H9 (cell line): ENCODE data around the gene PES1. TPM values are rescaled to one million over a fixed set of nuclear protein-coding genes. Genes with fewer than 3 reads are reported as not detected.

ENCODE experiments used
- DNase-seq: peaks from one replicate; pipeline ENCODE4 v3.0.0-alpha.2; 2017
- H2AFZ ChIP-seq: one replicate; pipeline ENCODE4 v1.6.1; 2013; ENCODE audit warnings: mild to moderate bottlenecking, low read length, control low read depth, moderate library complexity
- H2AK5ac ChIP-seq: 2 replicates; pipeline ENCODE4 v1.6.1; 2013; ENCODE audit warnings: low read length, control low read depth, mixed read lengths; ENCODE audit not compliant: insufficient read length
- H2BK120ac ChIP-seq: one replicate; pipeline ENCODE4 v1.6.1; 2013; ENCODE audit warnings: low read depth, mild to moderate bottlenecking, low read length, control low read depth, inconsistent platforms; ENCODE audit not compliant: poor library complexity, severe bottlenecking
- H2BK12ac ChIP-seq: 2 replicates; pipeline ENCODE4 v1.6.1; 2013; ENCODE audit warnings: low read length, control low read depth, mixed read lengths, low read depth; ENCODE audit not compliant: insufficient read length
- H2BK15ac ChIP-seq: 2 replicates; pipeline ENCODE4 v1.6.1; 2013; ENCODE audit warnings: low read depth, low read length, control low read depth
- H2BK20ac ChIP-seq: one replicate; pipeline ENCODE4 v1.6.1; 2013; ENCODE audit warnings: low read depth, mild to moderate bottlenecking, low read length, control low read depth, inconsistent platforms; ENCODE audit not compliant: poor library complexity, severe bottlenecking
- H2BK5ac ChIP-seq: 2 replicates; pipeline ENCODE4 v1.6.1; 2013; ENCODE audit warnings: low read length, control low read depth, mixed read lengths; ENCODE audit not compliant: insufficient read length
- H3K14ac ChIP-seq: 2 replicates; pipeline ENCODE4 v1.6.1; 2013; ENCODE audit warnings: low read length, control low read depth; ENCODE audit not compliant: insufficient read depth
- H3K18ac ChIP-seq: 2 replicates; pipeline ENCODE4 v1.6.1; 2013; ENCODE audit warnings: low read depth, mild to moderate bottlenecking, mixed read lengths, low read length, control low read depth; ENCODE audit not compliant: insufficient read length
- H3K23ac ChIP-seq: 2 replicates; pipeline ENCODE4 v1.6.1; 2013; ENCODE audit warnings: low read length, control low read depth, mixed read lengths, low read depth; ENCODE audit not compliant: insufficient read length
- H3K23me2 ChIP-seq: 2 replicates; pipeline ENCODE4 v1.6.1; 2013; ENCODE audit warnings: low read depth, mild to moderate bottlenecking, mixed read lengths, low read length, control low read depth; ENCODE audit not compliant: insufficient read length, poor library complexity, severe bottlenecking
- H3K27ac ChIP-seq: 2 replicates; pipeline ENCODE4 v1.5.1; 2013; ENCODE audit warnings: low read length, control low read depth, mixed read lengths, low read depth; ENCODE audit not compliant: insufficient read length
- H3K27me3 ChIP-seq: 2 replicates; pipeline ENCODE4 v1.6.1; 2013; ENCODE audit warnings: low read length, control low read depth, inconsistent platforms; ENCODE audit not compliant: insufficient read depth
- H3K4ac ChIP-seq: 2 replicates; pipeline ENCODE4 v1.6.1; 2013; ENCODE audit warnings: low read depth, mild to moderate bottlenecking, control low read depth, inconsistent platforms, low read length, moderate library complexity
- H3K4me1 ChIP-seq: 2 replicates; pipeline ENCODE4 v1.6.1; 2013; ENCODE audit warnings: low read length, control low read depth, inconsistent platforms; ENCODE audit not compliant: insufficient read depth
- H3K4me2 ChIP-seq: 2 replicates; pipeline ENCODE4 v1.6.1; 2013; ENCODE audit warnings: low read length, control low read depth, mixed read lengths; ENCODE audit not compliant: insufficient read length, insufficient read depth
- H3K56ac ChIP-seq: 2 replicates; pipeline ENCODE4 v1.6.1; 2013; ENCODE audit warnings: low read depth, mild to moderate bottlenecking, mixed read lengths, low read length, control low read depth; ENCODE audit not compliant: insufficient read length
- H3K79me1 ChIP-seq: 2 replicates; pipeline ENCODE4 v1.6.1; 2013; ENCODE audit warnings: low read depth, mild to moderate bottlenecking, moderate library complexity, low read length, control low read depth, inconsistent platforms; ENCODE audit not compliant: insufficient read depth, poor library complexity, severe bottlenecking
- H3K79me2 ChIP-seq: 2 replicates; pipeline ENCODE4 v1.6.1; 2013; ENCODE audit warnings: low read length, control low read depth, inconsistent platforms; ENCODE audit not compliant: insufficient read depth
- H3K9ac ChIP-seq: 2 replicates; pipeline ENCODE4 v1.6.1; 2013; ENCODE audit warnings: low read length, control low read depth, mixed read lengths; ENCODE audit not compliant: insufficient read length; ENCODE audit errors: extremely low read depth
- H3K9me3 ChIP-seq: one replicate; pipeline ENCODE4 v1.6.1; 2013; ENCODE audit warnings: low read depth, low read length, inconsistent platforms; ENCODE audit not compliant: control insufficient read depth
- H3T11ph ChIP-seq: one replicate; pipeline ENCODE4 v1.6.1; 2013; ENCODE audit warnings: mild to moderate bottlenecking, low read length, control low read depth, inconsistent platforms
- H4K20me1 ChIP-seq: one replicate; pipeline ENCODE4 v1.6.1; 2013; ENCODE audit not compliant: control insufficient read depth, insufficient read length, insufficient read depth
- H4K5ac ChIP-seq: 2 replicates; pipeline ENCODE4 v1.6.1; 2013; ENCODE audit warnings: low read depth, mild to moderate bottlenecking, mixed read lengths, low read length, control low read depth; ENCODE audit not compliant: insufficient read length
- H4K8ac ChIP-seq: replicated peaks from 2 replicates; pipeline ENCODE4 v1.6.1; 2013; ENCODE audit warnings: low read length, control low read depth, mixed read lengths, low read depth; ENCODE audit not compliant: insufficient read length
- H4K91ac ChIP-seq: 2 replicates; pipeline ENCODE4 v1.6.1; 2013; ENCODE audit warnings: low read depth, mild to moderate bottlenecking, moderate library complexity, mixed read lengths, low read length, control low read depth; ENCODE audit not compliant: insufficient read length
- H3K27ac Mint-ChIP-seq, 3 experiments: 2 replicates in 2 of 3; 3 replicates in 1 of 3; pipeline ENCODE4 v1.8.0; 2020 to 2021; ENCODE audit warnings: mixed read lengths in 3 of 3, mild to moderate bottlenecking in 1 of 3, moderate library complexity in 1 of 3
- H3K27me3 Mint-ChIP-seq: 2 replicates; pipeline ENCODE4 v1.8.0; 2021; ENCODE audit warnings: low read depth, mild to moderate bottlenecking, moderate library complexity, mixed read lengths
- H3K36me3 Mint-ChIP-seq, 3 experiments: 2 replicates in 2 of 3; 3 replicates in 1 of 3; pipeline ENCODE4 v1.8.0; 2020 to 2021; ENCODE audit warnings: low read depth in 3 of 3, mixed read lengths in 3 of 3; ENCODE audit not compliant: insufficient read depth in 1 of 3
- H3K4me1 Mint-ChIP-seq, 2 experiments: 2 replicates each; pipeline ENCODE4 v1.8.0; 2020; ENCODE audit warnings: mixed read lengths in 2 of 2
- H3K4me3 Mint-ChIP-seq, 2 experiments: 2 replicates in 1 of 2; 3 replicates in 1 of 2; pipeline ENCODE4 v1.8.0; 2020 to 2021; ENCODE audit warnings: mild to moderate bottlenecking in 2 of 2, mixed read lengths in 2 of 2, moderate library complexity in 1 of 2
- H3K9me3 Mint-ChIP-seq, 2 experiments: 2 replicates in 1 of 2; 3 replicates in 1 of 2; pipeline ENCODE4 v1.8.0; 2020; ENCODE audit warnings: mild to moderate bottlenecking in 2 of 2, mixed read lengths in 2 of 2, moderate library complexity in 1 of 2
- WGBS: extraction: QIAGEN DNeasy Blood & Tissue Kit; methylation state at CpG from one replicate; pipeline ENCODE4 v1.1.7; 2013; ENCODE audit warnings: missing lambda C conversion rate, low lambda C conversion rate, mixed read lengths; ENCODE audit not compliant: insufficient read length; ENCODE audit errors: extremely low coverage; 5-methylcytosine and 5-hydroxymethylcytosine counted together
- total RNA-seq: library from RNA; stranded (reverse); gene quantifications from 2 replicates; pipeline ENCODE4 v1.2.1, GENCODE V29; 2021
- TF ChIP-seq, protein P1 (sequence below): fragments of 200-600 bp; sonication (generic); conservative IDR thresholded peaks from 3 replicates; pipeline ENCODE4 v1.8.0; 2021; ENCODE audit warnings: antibody characterized with exemption, mild to moderate bottlenecking

PES1 gene
- total RNA-seq, 1 experiment from 2014 or later, result 133 TPM

- Histone ChIP-seq H2BK5ac (no peak overlapping the region), H3K23me2 (no peaks in the 10 kb centered on the region), H2AFZ (no peak overlapping the region), H3K27ac (no peak overlapping the region), H3K56ac (no peak overlapping the region), H3K23ac (no peak overlapping the region), H2BK120ac (no peak overlapping the region), H3T11ph (no peak overlapping the region), H3K79me2 (no peaks in the 10 kb centered on the region), H3K4ac (no peak overlapping the region), H2BK12ac (no peak overlapping the region), H3K14ac (no peak overlapping the region), H3K18ac (no peak overlapping the region), H4K8ac (no peak overlapping the region), H2BK15ac (no peak overlapping the region), H3K9me3 (no peaks in the 10 kb centered on the region), H2BK20ac (no peak overlapping the region), H3K79me1 (no peaks in the 10 kb centered on the region), H4K5ac (no peak overlapping the region), H3K9ac (no peak overlapping the region), H4K20me1 (no peaks in the 10 kb centered on the region), H3K27me3 (no peaks in the 10 kb centered on the region), H4K91ac (no peak overlapping the region), H3K4me2 (no peak overlapping the region), H2AK5ac (no peak overlapping the region), H3K4me1 (no peaks in the 10 kb centered on the region)
- H3K4me3 Mint-ChIP-seq, result no peak overlapping the region
- peaks cover 25 to 29% of the 10 kb centered on the region in 2 experiments for H3K4me1 Mint-ChIP-seq
- H3K27ac Mint-ChIP-seq, result no peak overlapping the region; a peak in 1 of 7 replicates
- no peaks in the 10 kb centered on the region for H3K9me3 Mint-ChIP-seq
- no peak for DNase-seq
- peaks cover 0 to 2% (median 0%) of the 10 kb centered on the region in 3 experiments; a peak in 1 of 7 replicates for H3K36me3 Mint-ChIP-seq
- WGBS, result no CpG with 5 or more reads among the region's 6 CpGs
- TF ChIP-seq, protein P1, sequence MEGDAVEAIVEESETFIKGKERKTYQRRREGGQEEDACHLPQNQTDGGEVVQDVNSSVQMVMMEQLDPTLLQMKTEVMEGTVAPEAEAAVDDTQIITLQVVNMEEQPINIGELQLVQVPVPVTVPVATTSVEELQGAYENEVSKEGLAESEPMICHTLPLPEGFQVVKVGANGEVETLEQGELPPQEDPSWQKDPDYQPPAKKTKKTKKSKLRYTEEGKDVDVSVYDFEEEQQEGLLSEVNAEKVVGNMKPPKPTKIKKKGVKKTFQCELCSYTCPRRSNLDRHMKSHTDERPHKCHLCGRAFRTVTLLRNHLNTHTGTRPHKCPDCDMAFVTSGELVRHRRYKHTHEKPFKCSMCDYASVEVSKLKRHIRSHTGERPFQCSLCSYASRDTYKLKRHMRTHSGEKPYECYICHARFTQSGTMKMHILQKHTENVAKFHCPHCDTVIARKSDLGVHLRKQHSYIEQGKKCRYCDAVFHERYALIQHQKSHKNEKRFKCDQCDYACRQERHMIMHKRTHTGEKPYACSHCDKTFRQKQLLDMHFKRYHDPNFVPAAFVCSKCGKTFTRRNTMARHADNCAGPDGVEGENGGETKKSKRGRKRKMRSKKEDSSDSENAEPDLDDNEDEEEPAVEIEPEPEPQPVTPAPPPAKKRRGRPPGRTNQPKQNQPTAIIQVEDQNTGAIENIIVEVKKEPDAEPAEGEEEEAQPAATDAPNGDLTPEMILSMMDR, result no peak
- H3K27me3 Mint-ChIP-seq, result no peaks in the 10 kb centered on the region
Observed at GRCh38 chr22:30562366-30562765, 29.3 kb downstream of the PES1 start.
